Measurements from ENCODE around the gene PRKG1. TPM values are rescaled to one million over a fixed set of nuclear protein-coding genes. Genes with fewer than 3 reads are reported as not detected.

PRKG1 gene
- total and polyA plus RNA-seq, 2 donors (not counting 1 experiment from before 2014, with no cell fraction given): not detected

DNA sequence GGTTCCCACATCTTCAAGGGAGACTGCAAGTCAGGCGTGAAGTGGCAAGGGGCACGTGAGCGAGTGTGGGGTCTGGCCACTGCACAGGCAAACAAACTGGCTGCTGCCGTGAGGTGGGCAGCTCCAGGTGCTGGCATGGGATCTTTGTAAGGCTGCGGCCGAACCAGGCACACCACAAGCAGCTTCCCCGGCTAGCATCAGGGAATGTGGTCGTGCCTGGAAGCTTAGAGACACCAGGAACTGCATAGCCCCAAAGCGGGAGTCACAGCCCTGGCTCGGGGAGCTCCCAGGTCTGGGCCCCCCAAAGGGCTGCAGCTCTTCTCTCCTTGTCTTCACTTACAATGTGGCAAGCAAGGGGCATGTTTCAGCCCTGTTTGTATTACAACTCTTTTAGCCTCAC is 988.9 kb downstream of the PRKG1 start:
- Histone ChIP-seq H3K79me2 (ENCODE audit: control insufficient read depth, insufficient read depth, low read length) (no peaks in the 10 kb centered on the region), H3K9me3 (ENCODE audit: control extremely low read depth in 1 of 3, control insufficient read depth in 2 of 3, insufficient read depth in 1 of 3, low read length in 2 of 3) (no peaks in the 10 kb centered on the region), H3K9ac (ENCODE audit: low read length) (no peak overlapping the region), H3K36me3 (replicated peaks in 1 of 2; ENCODE audit: control extremely low read depth in 1 of 2, control insufficient read depth in 1 of 2, extremely low read depth in 1 of 2, insufficient read depth in 2 of 2, low read length in 1 of 2) (no peaks in the 10 kb centered on the region), H3K4me1 (ENCODE audit: control insufficient read depth in 2 of 2, insufficient read depth in 2 of 2, low read length in 2 of 2) (no peaks in the 10 kb centered on the region), H3K4me3 (ENCODE audit: control extremely low read depth in 1 of 5, extremely low read depth in 1 of 5, insufficient read depth in 1 of 5, low read depth in 2 of 5, low read length in 4 of 5) (no peak overlapping the region), H3K27me3 (replicated peaks in 1 of 4; ENCODE audit: control extremely low read depth in 1 of 4, control insufficient read depth in 3 of 4, insufficient read depth in 4 of 4, low read length in 3 of 4) (no peaks in the 10 kb centered on the region), H2AFZ (ENCODE audit: insufficient read depth, low read depth, low read length, poor library complexity, severe bottlenecking) (no peak overlapping the region), H3K27ac (ENCODE audit: low read length in 2 of 2) (no peak overlapping the region), H3K4me2 (replicated peaks; ENCODE audit: low read depth, low read length, poor library complexity, severe bottlenecking) (no peak overlapping the region), H4K20me1 (ENCODE audit: control insufficient read depth, insufficient read depth, low read length, poor library complexity, severe bottlenecking) (no peaks in the 10 kb centered on the region)
- intact Hi-C loops (cut with micrococcal nuclease): no loop called here
- TF ChIP-seq CTCF (IDR thresholded peaks at IDR 0.05) (no peak), EZH2 (IDR thresholded peaks at IDR 0.05; ENCODE audit: borderline replicate concordance, insufficient read depth, low read depth, low read length, poor library complexity, severe bottlenecking) (no peak)
- no peak for DNase-seq
- CTCF ChIA-PET: no interaction called here
- Mint-ChIP-seq H3K27me3 (no peaks in the 10 kb centered on the region), H3K9me3 (ENCODE audit: insufficient read depth) (no peaks in the 10 kb centered on the region), H3K4me1 (no peaks in the 10 kb centered on the region), H3K4me3 (no peak overlapping the region), H3K27ac (no peak overlapping the region)
- POLR2A ChIA-PET: no interaction called here
- ATAC-seq (ENCODE audit: low read depth): no peak
- 91% methylated on average over 10 of the region's 10 CpGs for WGBS (ENCODE audit: insufficient coverage)

GRCh38 chr10:52064084-52064845 is 990.0 kb downstream of the PRKG1 start:
- no peaks in the 10 kb centered on the region for H3K9me3 Mint-ChIP-seq (ENCODE audit: insufficient read depth)
- no peak for DNase-seq
- H3K27ac ChIP-seq (ENCODE audit: low read length in 2 of 2): no peak overlapping the region
- no peak for TF ChIP-seq EZH2 (IDR thresholded peaks at IDR 0.05; ENCODE audit: borderline replicate concordance, insufficient read depth, low read depth, low read length, poor library complexity, severe bottlenecking)
- TF ChIP-seq CTCF (IDR thresholded peaks at IDR 0.05): no peak
- H3K36me3 ChIP-seq (replicated peaks in 1 of 2; ENCODE audit: control extremely low read depth in 1 of 2, control insufficient read depth in 1 of 2, extremely low read depth in 1 of 2, insufficient read depth in 2 of 2, low read length in 1 of 2): no peaks in the 10 kb centered on the region
- H3K4me2 ChIP-seq (replicated peaks; ENCODE audit: low read depth, low read length, poor library complexity, severe bottlenecking): no peak overlapping the region
- no peak overlapping the region for H3K27ac Mint-ChIP-seq
- no peaks in the 10 kb centered on the region for H3K4me1 Mint-ChIP-seq
- no peak overlapping the region for H3K9ac ChIP-seq (ENCODE audit: low read length)
- no peaks in the 10 kb centered on the region for H3K27me3 ChIP-seq (replicated peaks in 1 of 4; ENCODE audit: control extremely low read depth in 1 of 4, control insufficient read depth in 3 of 4, insufficient read depth in 4 of 4, low read length in 3 of 4)
- POLR2A ChIA-PET: no interaction called here
- CTCF ChIA-PET: no interaction called here
- ATAC-seq (ENCODE audit: low read depth): no peak
- intact Hi-C loops (cut with micrococcal nuclease): no loop called here
- no peaks in the 10 kb centered on the region for H3K27me3 Mint-ChIP-seq
- H3K79me2 ChIP-seq (ENCODE audit: control insufficient read depth, insufficient read depth, low read length): no peaks in the 10 kb centered on the region
- no peaks in the 10 kb centered on the region for H3K4me1 ChIP-seq (ENCODE audit: control insufficient read depth in 2 of 2, insufficient read depth in 2 of 2, low read length in 2 of 2)
- H3K4me3 ChIP-seq (ENCODE audit: control extremely low read depth in 1 of 5, extremely low read depth in 1 of 5, insufficient read depth in 1 of 5, low read depth in 2 of 5, low read length in 4 of 5): no peak overlapping the region
- H4K20me1 ChIP-seq (ENCODE audit: control insufficient read depth, insufficient read depth, low read length, poor library complexity, severe bottlenecking): no peaks in the 10 kb centered on the region
- no peak overlapping the region for H2AFZ ChIP-seq (ENCODE audit: insufficient read depth, low read depth, low read length, poor library complexity, severe bottlenecking)
- 86% methylated on average over 9 of the region's 9 CpGs for WGBS (ENCODE audit: insufficient coverage)
- H3K9me3 ChIP-seq (ENCODE audit: control extremely low read depth in 1 of 3, control insufficient read depth in 2 of 3, insufficient read depth in 1 of 3, low read length in 2 of 3): no peaks in the 10 kb centered on the region
- no peak overlapping the region for H3K4me3 Mint-ChIP-seq

Data from B cell (primary cell).